ENCODE results near the gene RBM33.
"Not testable (repeated sequence)": the region's sequence is repeated elsewhere in the genome, so short reads cannot be mapped to it uniquely, and the experiment has no call there.

DNA sequence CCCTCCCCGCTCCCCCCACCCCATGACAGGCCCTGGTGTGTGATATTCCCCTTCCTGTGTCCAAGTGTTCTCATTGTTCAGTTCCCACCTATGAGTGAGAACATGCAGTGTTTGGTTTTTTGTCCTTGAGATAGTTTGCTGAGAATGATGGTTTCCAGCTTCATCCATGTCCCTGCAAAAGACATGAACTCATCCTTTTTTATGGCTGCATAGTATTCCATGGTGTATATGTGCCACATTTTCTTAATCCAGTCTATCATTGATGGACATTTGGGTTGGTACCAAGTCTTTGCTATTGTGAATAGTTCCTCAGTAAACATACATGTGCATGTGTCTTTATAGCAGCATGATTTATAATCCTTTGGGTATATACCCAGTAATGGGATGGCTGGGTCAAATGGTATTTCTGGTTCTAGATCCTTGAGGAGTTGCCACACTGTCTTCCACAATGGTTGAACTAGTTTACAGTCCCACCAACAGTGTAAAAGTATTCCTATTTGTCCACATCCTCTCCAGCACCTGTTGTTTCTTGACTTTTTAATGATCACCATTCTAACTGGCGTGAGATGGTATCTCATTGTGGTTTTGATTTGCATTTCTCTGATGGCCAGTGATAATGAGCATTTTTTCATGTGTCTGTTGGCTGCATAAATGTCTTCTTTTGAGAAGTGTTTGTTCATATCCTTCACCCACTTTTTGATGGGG lies 42.3 kb downstream of the RBM33 start:
- TF ChIP-seq ZNF501 (CRISPR knock-in tag; IDR thresholded peaks at IDR 0.05); ZMYM3 (CRISPR knock-in tag; IDR thresholded peaks at IDR 0.05); NR2C2 (CRISPR knock-in tag; IDR thresholded peaks at IDR 0.05; ENCODE audit: borderline replicate concordance); CREB1 (IDR thresholded peaks at IDR 0.05); CREB1 (CRISPR knock-in tag; IDR thresholded peaks at IDR 0.05); TARDBP (CRISPR knock-in tag; IDR thresholded peaks at IDR 0.05); POLR2A (IDR thresholded peaks at IDR 0.05; ENCODE audit: insufficient read depth in 1 of 2, low read depth in 2 of 2, low read length in 2 of 2): not testable (repeated sequence)
- TF ChIP-seq, protein P1, sequence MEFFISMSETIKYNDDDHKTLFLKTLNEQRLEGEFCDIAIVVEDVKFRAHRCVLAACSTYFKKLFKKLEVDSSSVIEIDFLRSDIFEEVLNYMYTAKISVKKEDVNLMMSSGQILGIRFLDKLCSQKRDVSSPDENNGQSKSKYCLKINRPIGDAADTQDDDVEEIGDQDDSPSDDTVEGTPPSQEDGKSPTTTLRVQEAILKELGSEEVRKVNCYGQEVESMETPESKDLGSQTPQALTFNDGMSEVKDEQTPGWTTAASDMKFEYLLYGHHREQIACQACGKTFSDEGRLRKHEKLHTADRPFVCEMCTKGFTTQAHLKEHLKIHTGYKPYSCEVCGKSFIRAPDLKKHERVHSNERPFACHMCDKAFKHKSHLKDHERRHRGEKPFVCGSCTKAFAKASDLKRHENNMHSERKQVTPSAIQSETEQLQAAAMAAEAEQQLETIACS (CRISPR knock-in tag; IDR thresholded peaks at IDR 0.05), result not testable (repeated sequence)
- TF ChIP-seq, protein P2, sequence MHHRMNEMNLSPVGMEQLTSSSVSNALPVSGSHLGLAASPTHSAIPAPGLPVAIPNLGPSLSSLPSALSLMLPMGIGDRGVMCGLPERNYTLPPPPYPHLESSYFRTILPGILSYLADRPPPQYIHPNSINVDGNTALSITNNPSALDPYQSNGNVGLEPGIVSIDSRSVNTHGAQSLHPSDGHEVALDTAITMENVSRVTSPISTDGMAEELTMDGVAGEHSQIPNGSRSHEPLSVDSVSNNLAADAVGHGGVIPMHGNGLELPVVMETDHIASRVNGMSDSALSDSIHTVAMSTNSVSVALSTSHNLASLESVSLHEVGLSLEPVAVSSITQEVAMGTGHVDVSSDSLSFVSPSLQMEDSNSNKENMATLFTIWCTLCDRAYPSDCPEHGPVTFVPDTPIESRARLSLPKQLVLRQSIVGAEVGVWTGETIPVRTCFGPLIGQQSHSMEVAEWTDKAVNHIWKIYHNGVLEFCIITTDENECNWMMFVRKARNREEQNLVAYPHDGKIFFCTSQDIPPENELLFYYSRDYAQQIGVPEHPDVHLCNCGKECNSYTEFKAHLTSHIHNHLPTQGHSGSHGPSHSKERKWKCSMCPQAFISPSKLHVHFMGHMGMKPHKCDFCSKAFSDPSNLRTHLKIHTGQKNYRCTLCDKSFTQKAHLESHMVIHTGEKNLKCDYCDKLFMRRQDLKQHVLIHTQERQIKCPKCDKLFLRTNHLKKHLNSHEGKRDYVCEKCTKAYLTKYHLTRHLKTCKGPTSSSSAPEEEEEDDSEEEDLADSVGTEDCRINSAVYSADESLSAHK (CRISPR knock-in tag; IDR thresholded peaks at IDR 0.05; ENCODE audit: borderline replicate concordance), result not testable (repeated sequence)
- TF ChIP-seq, protein P3, sequence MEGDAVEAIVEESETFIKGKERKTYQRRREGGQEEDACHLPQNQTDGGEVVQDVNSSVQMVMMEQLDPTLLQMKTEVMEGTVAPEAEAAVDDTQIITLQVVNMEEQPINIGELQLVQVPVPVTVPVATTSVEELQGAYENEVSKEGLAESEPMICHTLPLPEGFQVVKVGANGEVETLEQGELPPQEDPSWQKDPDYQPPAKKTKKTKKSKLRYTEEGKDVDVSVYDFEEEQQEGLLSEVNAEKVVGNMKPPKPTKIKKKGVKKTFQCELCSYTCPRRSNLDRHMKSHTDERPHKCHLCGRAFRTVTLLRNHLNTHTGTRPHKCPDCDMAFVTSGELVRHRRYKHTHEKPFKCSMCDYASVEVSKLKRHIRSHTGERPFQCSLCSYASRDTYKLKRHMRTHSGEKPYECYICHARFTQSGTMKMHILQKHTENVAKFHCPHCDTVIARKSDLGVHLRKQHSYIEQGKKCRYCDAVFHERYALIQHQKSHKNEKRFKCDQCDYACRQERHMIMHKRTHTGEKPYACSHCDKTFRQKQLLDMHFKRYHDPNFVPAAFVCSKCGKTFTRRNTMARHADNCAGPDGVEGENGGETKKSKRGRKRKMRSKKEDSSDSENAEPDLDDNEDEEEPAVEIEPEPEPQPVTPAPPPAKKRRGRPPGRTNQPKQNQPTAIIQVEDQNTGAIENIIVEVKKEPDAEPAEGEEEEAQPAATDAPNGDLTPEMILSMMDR (CRISPR knock-in tag; IDR thresholded peaks at IDR 0.05), result not testable (repeated sequence)
